ENCODE data around the gene UBE2E3.
A peak's percentile ranks its signal among the peaks of the same experiment; 100 is the strongest.

The UBE2E3 gene

DNA sequence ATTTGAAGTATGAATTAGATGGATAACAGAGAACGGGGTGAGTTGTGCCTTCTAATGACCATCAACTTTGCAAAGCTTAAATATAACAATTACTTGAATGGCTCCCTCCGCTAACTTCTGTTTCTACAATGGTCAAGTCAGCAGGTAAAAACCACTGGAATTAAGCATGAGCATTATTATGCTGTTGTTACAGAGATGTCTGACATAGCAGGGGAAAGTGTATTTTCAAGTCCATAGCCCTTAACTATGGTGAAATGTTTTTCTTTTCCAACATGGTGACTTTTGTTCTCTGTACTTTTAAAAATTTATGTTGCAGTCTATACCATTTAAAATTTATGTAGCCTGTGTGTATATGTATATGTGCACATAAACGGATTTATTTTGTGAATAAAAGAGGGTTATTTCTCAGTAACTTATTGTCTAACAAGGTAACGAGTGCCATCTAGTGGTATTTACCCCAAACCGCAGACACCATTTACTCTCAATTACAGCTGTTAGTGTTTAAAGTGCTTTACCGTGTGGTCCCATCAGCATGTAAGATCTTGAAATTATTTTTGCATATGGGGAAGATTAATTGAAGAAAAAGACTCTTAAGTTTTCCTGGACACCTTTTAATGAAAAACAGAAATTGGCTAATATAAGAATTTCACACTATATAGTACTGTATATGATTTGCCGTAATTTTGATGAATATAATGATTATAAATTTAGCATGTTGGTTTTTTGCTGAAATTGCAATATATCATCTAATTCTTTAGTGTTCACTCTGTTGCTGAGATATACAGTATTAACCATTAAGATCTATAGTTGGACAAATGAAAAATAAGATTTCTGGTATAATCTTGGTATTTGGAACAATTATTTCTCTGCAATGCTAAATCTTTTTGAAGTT lies 78.2 kb downstream of the UBE2E3 start:
- Histone ChIP-seq H2AFZ (ENCODE audit: low read depth, low read length) (no peak overlapping the region), H3K9ac (ENCODE audit: low read depth, low read length) (no peak overlapping the region), H3K4me3 (ENCODE audit: low read depth in 1 of 2, low read length in 2 of 2) (no peak overlapping the region), H3K4me2 (ENCODE audit: insufficient read depth, low read length) (no peak overlapping the region), H3K4me1 (ENCODE audit: insufficient read depth, low read length) (no peaks in the 10 kb centered on the region), H3K27ac (ENCODE audit: low read length) (no peak overlapping the region), H4K20me1 (ENCODE audit: insufficient read depth, low read length) (no peaks in the 10 kb centered on the region), H3K9me3 (ENCODE audit: insufficient read depth, low read length, severe bottlenecking) (no peaks in the 10 kb centered on the region), H3K79me2 (ENCODE audit: insufficient read depth, low read length) (peaks cover 1% of the 10 kb centered on the region), H3K36me3 (ENCODE audit: insufficient read depth, low read length) (peaks cover 11% of the 10 kb centered on the region; the same call in 1 of the 2 replicates), H3K27me3 (ENCODE audit: insufficient read depth, low read length, poor library complexity) (no peaks in the 10 kb centered on the region)
- 0 out of 3 replicates have a peak, but pooled peaks have one; percentile 50 for ATAC-seq (ENCODE audit: insufficient read depth, low read depth)
- peak; percentile 13 for DNase-seq
- TF ChIP-seq CTCF (IDR thresholded peaks at IDR 0.05; ENCODE audit: borderline replicate concordance, extremely low read depth, low read length, poor library complexity, severe bottlenecking) (peak; percentile 69), EZH2 (IDR thresholded peaks at IDR 0.05; ENCODE audit: borderline replicate concordance, low read depth, low read length, severe bottlenecking) (no peak)

- no peak overlapping the region for H3K9ac ChIP-seq (ENCODE audit: low read depth, low read length)
- no peak overlapping the region for H3K27ac ChIP-seq (ENCODE audit: low read length)
Measured at GRCh38 chr2:181063696-181064095, 83.3 kb downstream of the UBE2E3 start.

GRCh38 chr2:181065458-181065857 lies 85.1 kb downstream of the UBE2E3 start:
- Histone ChIP-seq H3K9me3 (ENCODE audit: insufficient read depth, low read length, severe bottlenecking) (no peaks in the 10 kb centered on the region), H4K20me1 (ENCODE audit: insufficient read depth, low read length) (no peaks in the 10 kb centered on the region), H3K4me3 (ENCODE audit: low read depth in 1 of 2, low read length in 2 of 2) (no peak overlapping the region), H3K9ac (ENCODE audit: low read depth, low read length) (no peak overlapping the region), H3K27me3 (ENCODE audit: insufficient read depth, low read length, poor library complexity) (no peaks in the 10 kb centered on the region), H2AFZ (ENCODE audit: low read depth, low read length) (no peak overlapping the region), H3K4me2 (ENCODE audit: insufficient read depth, low read length) (no peak overlapping the region), H3K4me1 (ENCODE audit: insufficient read depth, low read length) (no peaks in the 10 kb centered on the region), H3K79me2 (ENCODE audit: insufficient read depth, low read length) (no peaks in the 10 kb centered on the region), H3K36me3 (ENCODE audit: insufficient read depth, low read length) (peaks cover 13% of the 10 kb centered on the region; the same call in 1 of the 2 replicates), H3K27ac (ENCODE audit: low read length) (no peak overlapping the region)
- no peak for ATAC-seq (ENCODE audit: insufficient read depth, low read depth)
- TF ChIP-seq EZH2 (IDR thresholded peaks at IDR 0.05; ENCODE audit: borderline replicate concordance, low read depth, low read length, severe bottlenecking), result no peak
- TF ChIP-seq CTCF (IDR thresholded peaks at IDR 0.05; ENCODE audit: borderline replicate concordance, extremely low read depth, low read length, poor library complexity, severe bottlenecking), result no peak
- DNase-seq, result no peak

More at GRCh38 chr2:181063696-181064095, 83.3 kb downstream of the UBE2E3 start:
- no peaks in the 10 kb centered on the region for H3K4me1 ChIP-seq (ENCODE audit: insufficient read depth, low read length)
- H3K4me3 ChIP-seq (ENCODE audit: low read depth in 1 of 2, low read length in 2 of 2), result no peak overlapping the region
- TF ChIP-seq CTCF (IDR thresholded peaks at IDR 0.05; ENCODE audit: borderline replicate concordance, extremely low read depth, low read length, poor library complexity, severe bottlenecking), result no peak
- no peak for TF ChIP-seq EZH2 (IDR thresholded peaks at IDR 0.05; ENCODE audit: borderline replicate concordance, low read depth, low read length, severe bottlenecking)
- H4K20me1 ChIP-seq (ENCODE audit: insufficient read depth, low read length), result no peaks in the 10 kb centered on the region
- no peaks in the 10 kb centered on the region for H3K79me2 ChIP-seq (ENCODE audit: insufficient read depth, low read length)
- H3K4me2 ChIP-seq (ENCODE audit: insufficient read depth, low read length), result no peak overlapping the region
- ATAC-seq (ENCODE audit: insufficient read depth, low read depth), result no peak
- no peak for DNase-seq
- no peaks in the 10 kb centered on the region for H3K27me3 ChIP-seq (ENCODE audit: insufficient read depth, low read length, poor library complexity)
- H3K36me3 ChIP-seq (ENCODE audit: insufficient read depth, low read length), result peaks cover 13% of the 10 kb centered on the region; the same call in 1 of the 2 replicates
- H2AFZ ChIP-seq (ENCODE audit: low read depth, low read length), result no peak overlapping the region
- no peaks in the 10 kb centered on the region for H3K9me3 ChIP-seq (ENCODE audit: insufficient read depth, low read length, severe bottlenecking)
